GM06990 (cell line): Measurements from ENCODE around the gene TNFAIP8L3.

Experiments used
- DNase-seq: peaks from one replicate; pipeline ENCODE4 v3.0.0-alpha.2; 2011; ENCODE audit not compliant: insufficient read length; ENCODE audit errors: extremely low read depth
- H3K27me3 ChIP-seq: replicated peaks from 2 replicates; pipeline ENCODE4 v1.6.0; 2011; ENCODE audit warnings: low read length; ENCODE audit not compliant: control insufficient read depth, insufficient read depth
- H3K36me3 ChIP-seq: 2 replicates; pipeline ENCODE4 v1.5.1; 2011; ENCODE audit warnings: low read length; ENCODE audit not compliant: control insufficient read depth, insufficient read depth
- H3K4me3 ChIP-seq: replicated peaks from 2 replicates; pipeline ENCODE4 v1.5.1; 2011; ENCODE audit warnings: low read depth, mild to moderate bottlenecking, control low read depth, low read length
- TF ChIP-seq, protein P1 (sequence below): IDR thresholded peaks from 2 replicates; pipeline ENCODE4 v1.5.1; 2011; ENCODE audit warnings: low read length, control low read depth, mild to moderate bottlenecking, inconsistent platforms; ENCODE audit not compliant: insufficient read depth, poor library complexity, severe bottlenecking

Gene TNFAIP8L3

DNA sequence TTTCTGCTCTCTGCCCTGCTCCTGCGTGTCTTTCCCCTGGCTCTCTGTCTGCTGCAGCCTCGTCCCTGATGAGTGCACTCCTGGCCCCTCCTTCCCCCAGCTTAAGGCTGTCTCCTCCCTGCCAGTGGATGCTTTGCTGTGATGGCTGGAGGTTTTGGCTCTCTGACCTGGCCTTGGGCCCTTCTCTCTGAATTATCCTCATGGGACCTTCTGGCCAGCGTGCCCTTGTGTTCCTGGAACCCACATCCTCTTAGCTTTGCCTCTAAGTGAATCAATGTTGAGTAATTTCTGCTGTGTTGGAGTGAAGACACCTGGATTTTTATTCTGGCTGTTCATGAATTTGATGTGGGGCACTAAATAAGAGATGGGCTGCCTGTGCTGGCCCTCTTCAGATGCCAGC lies 9.8 kb upstream of the TNFAIP8L3 start:
- TF ChIP-seq, protein P1, sequence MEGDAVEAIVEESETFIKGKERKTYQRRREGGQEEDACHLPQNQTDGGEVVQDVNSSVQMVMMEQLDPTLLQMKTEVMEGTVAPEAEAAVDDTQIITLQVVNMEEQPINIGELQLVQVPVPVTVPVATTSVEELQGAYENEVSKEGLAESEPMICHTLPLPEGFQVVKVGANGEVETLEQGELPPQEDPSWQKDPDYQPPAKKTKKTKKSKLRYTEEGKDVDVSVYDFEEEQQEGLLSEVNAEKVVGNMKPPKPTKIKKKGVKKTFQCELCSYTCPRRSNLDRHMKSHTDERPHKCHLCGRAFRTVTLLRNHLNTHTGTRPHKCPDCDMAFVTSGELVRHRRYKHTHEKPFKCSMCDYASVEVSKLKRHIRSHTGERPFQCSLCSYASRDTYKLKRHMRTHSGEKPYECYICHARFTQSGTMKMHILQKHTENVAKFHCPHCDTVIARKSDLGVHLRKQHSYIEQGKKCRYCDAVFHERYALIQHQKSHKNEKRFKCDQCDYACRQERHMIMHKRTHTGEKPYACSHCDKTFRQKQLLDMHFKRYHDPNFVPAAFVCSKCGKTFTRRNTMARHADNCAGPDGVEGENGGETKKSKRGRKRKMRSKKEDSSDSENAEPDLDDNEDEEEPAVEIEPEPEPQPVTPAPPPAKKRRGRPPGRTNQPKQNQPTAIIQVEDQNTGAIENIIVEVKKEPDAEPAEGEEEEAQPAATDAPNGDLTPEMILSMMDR: no peak
- Histone ChIP-seq H3K27me3 (no peaks in the 10 kb centered on the region; the same call in 1 of the 2 replicates), H3K4me3 (no peak overlapping the region), H3K36me3 (no peaks in the 10 kb centered on the region)
- no peak for DNase-seq

DNA sequence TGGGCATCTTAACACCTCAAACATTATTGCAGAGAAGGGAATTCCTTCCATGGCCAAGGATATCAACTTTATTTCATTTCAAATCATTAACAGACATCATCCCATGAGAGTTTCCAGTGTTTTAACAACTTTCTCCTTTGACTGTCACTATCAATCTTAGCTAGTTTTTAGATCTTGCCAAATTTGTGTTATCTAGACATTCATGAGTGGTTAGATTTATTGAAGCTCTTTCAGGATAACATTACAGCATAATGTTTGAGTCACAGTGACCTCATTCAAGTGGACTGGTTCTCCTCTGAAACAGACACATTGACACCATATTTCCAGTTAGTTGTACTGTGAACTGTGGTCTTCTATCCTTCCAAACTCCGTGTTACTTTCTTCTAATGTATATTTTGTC lies 8.6 kb upstream of the TNFAIP8L3 start:
- Histone ChIP-seq H3K27me3 (no peaks in the 10 kb centered on the region; the same call in 1 of the 2 replicates), H3K36me3 (no peaks in the 10 kb centered on the region), H3K4me3 (no peak overlapping the region)
- TF ChIP-seq, protein P1: no peak
- no peak for DNase-seq

DNA sequence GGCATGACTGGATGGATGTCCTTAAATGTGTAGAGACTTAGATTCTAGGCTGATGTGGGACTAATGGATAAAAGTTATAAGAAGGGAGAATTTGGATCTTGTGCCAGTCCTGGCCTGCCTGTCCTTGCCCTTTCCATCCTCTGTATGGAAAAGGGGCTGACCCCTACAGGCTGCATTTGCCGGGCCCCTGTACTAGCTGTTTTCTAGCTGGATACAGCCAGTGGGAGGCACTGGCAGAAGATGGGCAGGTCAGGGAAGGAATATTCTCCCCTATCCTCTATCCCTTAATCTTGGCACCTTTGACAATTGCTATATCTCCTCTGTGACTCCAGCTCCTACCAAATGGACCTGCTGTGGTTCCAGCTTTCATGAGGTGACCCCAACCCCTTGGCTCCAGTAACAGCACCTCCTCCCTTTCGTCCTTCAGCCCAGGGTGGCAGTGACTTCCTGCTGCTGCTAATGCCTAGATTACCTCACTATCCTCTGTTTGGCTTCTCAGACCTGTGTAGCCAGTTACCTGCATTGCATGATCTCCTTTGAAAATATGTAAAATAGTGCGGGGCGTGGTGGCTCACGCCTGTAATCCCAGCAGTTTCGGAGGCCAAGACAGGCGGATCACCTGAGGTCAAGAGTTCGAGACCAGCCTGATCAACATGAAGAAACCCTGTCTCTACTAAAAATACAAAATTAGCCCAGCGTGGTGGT lies 6.2 kb upstream of the TNFAIP8L3 start:
- H3K36me3 ChIP-seq: no peaks in the 10 kb centered on the region
- peaks cover 2% of the 10 kb centered on the region for H3K27me3 ChIP-seq
- H3K4me3 ChIP-seq: no peak overlapping the region
- no peak for DNase-seq
- TF ChIP-seq, protein P1: no peak

DNA sequence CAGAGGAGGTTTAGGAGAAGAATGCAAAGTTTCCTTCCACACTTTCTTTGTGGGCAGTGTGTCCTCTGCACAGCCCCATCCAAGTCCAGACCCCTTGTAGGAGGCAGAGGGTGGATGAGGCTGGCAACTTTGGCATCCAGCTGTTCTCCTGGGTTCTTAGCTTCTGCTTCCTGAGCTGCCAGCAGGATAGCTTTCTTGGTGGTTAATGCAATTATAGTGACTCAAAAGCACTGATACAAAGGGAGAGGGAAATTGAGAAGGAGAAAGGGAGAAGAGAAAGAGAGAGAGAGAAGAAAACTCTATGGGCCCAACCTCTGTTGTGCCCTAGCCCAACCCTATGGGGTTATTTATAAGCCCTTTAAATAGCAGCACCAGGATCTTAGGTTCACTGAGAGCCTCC lies 4.5 kb upstream of the TNFAIP8L3 start:
- no peak for DNase-seq
- no peak overlapping the region for H3K4me3 ChIP-seq
- no peaks in the 10 kb centered on the region for H3K36me3 ChIP-seq
- TF ChIP-seq, protein P1: no peak
- peaks cover 2% of the 10 kb centered on the region for H3K27me3 ChIP-seq

DNA sequence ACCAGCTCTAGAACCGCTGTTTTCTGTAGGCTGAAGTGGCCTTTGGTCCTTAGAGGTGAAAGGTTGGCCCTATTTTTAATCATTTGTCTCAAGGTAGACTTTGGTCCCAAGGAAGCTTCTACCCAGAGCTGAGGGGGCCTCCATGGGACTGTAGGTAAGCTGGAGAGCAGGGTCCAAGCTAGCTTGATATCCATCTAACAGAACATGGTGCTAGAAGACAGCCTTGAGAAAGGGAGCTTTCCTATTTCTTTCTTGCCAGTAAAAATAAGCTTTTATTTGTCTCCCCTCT lies 3.6 kb upstream of the TNFAIP8L3 start:
- TF ChIP-seq, protein P1: no peak
- no peak for DNase-seq
- H3K4me3 ChIP-seq: no peak overlapping the region
- peaks cover 2% of the 10 kb centered on the region for H3K27me3 ChIP-seq
- H3K36me3 ChIP-seq: no peaks in the 10 kb centered on the region

DNA sequence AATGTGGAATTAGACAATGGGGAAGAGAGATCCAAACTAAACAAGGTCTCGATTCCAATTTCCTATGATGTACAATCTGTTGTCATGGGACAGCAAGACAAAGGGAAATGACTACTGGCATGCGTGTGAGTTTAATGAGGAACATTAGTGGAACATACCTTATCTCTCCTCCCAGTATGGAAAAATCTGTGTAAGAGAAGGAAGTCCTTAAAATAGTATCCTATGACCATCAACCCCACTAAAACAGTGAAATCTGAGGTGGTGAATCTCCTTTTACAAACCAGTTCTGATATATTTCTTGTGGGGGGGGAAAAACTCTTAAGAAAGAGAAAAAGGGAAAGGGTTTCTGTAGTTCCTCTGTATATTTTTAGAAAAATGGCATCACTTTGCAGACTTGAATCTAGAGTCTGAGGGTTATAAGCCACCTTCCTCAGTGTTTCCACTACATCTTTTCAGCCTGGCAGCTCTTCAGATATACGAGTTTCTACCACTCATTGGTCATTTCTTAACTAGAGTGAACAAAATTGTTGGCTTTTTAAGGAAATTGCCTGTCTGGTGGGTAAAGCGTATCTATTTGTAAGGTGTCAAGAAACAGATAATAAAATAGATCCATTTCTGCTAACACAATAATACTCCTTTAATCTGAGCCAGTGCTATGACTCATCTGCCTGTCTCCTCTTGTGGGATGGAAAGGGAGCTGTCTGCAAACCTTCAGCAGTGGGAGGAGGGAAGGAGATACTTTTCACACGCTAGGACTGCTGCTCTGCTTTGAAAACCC lies 3.0 kb upstream of the TNFAIP8L3 start:
- DNase-seq: no peak
- TF ChIP-seq, protein P1: no peak

More for the DNA sequence above, 3.0 kb upstream of the TNFAIP8L3 start:
- Histone ChIP-seq H3K27me3 (peaks cover 2% of the 10 kb centered on the region), H3K36me3 (no peaks in the 10 kb centered on the region), H3K4me3 (no peak overlapping the region)
